ENCODE results near the gene GLMN. TPM values are rescaled to one million over a fixed set of nuclear protein-coding genes. Genes with fewer than 3 reads are reported as not detected.
"Not testable (repeated sequence)": the region's sequence is repeated elsewhere in the genome, so short reads cannot be mapped to it uniquely, and the experiment has no call there.

The GLMN gene
- total RNA-seq, 1 experiment from 2014 or later, result 23.6 TPM

DNA sequence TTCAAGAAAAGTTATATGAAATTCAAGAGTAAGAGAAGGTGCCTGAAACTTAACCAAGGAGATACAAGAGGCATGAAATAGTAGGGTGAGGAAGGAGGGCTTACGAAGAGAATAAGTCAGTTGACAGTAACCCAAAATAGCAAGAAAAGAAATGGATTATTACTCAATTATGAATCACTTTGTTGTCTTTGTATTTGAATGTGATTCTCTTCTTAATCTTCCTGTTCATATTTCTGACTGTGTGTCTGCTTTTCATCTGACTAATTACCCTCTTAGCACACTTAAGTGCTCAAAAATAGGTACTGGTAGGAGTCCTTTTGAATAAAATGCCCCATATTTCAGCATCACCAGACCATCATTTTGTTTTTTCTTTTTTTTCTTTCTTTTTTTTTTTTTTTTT is 39.4 kb downstream of the GLMN start:
- no peak overlapping the region for H2BK15ac ChIP-seq (ENCODE audit: low read depth, low read length)
- no peak overlapping the region for H2BK120ac ChIP-seq (ENCODE audit: low read depth, low read length, poor library complexity, severe bottlenecking)
- Mint-ChIP-seq H3K27me3 (ENCODE audit: low read depth) (no peaks in the 10 kb centered on the region), H3K4me1 (no peaks in the 10 kb centered on the region), H3K9me3 (no peaks in the 10 kb centered on the region; a peak in 1 of 5 replicates), H3K27ac (no peak overlapping the region), H3K36me3 (ENCODE audit: insufficient read depth in 1 of 3, low read depth in 3 of 3) (peaks cover 36 to 75% (median 72%) of the 10 kb centered on the region in 3 experiments), H3K4me3 (no peak overlapping the region)
- H2BK20ac ChIP-seq (ENCODE audit: low read depth, low read length, poor library complexity, severe bottlenecking), result no peak overlapping the region
- no peak overlapping the region for H2AK5ac ChIP-seq (ENCODE audit: insufficient read length, low read length)
- H3K14ac ChIP-seq (ENCODE audit: insufficient read depth, low read length), result no peak overlapping the region
- H4K20me1 ChIP-seq (ENCODE audit: control insufficient read depth, insufficient read depth, insufficient read length), result no peaks in the 10 kb centered on the region
- H3K79me1 ChIP-seq (ENCODE audit: insufficient read depth, low read depth, low read length, poor library complexity, severe bottlenecking), result no peaks in the 10 kb centered on the region
- H3K4ac ChIP-seq (ENCODE audit: low read depth, low read length), result no peak overlapping the region
- no peaks in the 10 kb centered on the region for H3K4me1 ChIP-seq (ENCODE audit: insufficient read depth, low read length)
- H2AFZ ChIP-seq (ENCODE audit: low read length), result no peak overlapping the region
- no peak overlapping the region for H2BK12ac ChIP-seq (ENCODE audit: insufficient read length, low read depth, low read length)
- H4K5ac ChIP-seq (ENCODE audit: insufficient read length, low read depth, low read length), result no peak overlapping the region
- no peaks in the 10 kb centered on the region for H3K9me3 ChIP-seq (ENCODE audit: control insufficient read depth, low read depth, low read length)
- no peak overlapping the region for H3K9ac ChIP-seq (ENCODE audit: extremely low read depth, insufficient read length, low read length)
- no peak for DNase-seq
- H3K4me2 ChIP-seq (ENCODE audit: insufficient read depth, insufficient read length, low read length), result no peak overlapping the region
- H4K8ac ChIP-seq (replicated peaks; ENCODE audit: insufficient read length, low read depth, low read length), result no peak overlapping the region
- H3K56ac ChIP-seq (ENCODE audit: insufficient read length, low read depth, low read length), result no peak overlapping the region
- WGBS (ENCODE audit: extremely low coverage, insufficient read length, low lambda C conversion rate), result no CpG with 5 or more reads among the region's 1 CpG
- no peaks in the 10 kb centered on the region for H3K23me2 ChIP-seq (ENCODE audit: insufficient read length, low read depth, low read length, poor library complexity, severe bottlenecking)
- no peak overlapping the region for H2BK5ac ChIP-seq (ENCODE audit: insufficient read length, low read length)
- H3K79me2 ChIP-seq (ENCODE audit: insufficient read depth, low read length), result no peaks in the 10 kb centered on the region
- TF ChIP-seq, protein P1, sequence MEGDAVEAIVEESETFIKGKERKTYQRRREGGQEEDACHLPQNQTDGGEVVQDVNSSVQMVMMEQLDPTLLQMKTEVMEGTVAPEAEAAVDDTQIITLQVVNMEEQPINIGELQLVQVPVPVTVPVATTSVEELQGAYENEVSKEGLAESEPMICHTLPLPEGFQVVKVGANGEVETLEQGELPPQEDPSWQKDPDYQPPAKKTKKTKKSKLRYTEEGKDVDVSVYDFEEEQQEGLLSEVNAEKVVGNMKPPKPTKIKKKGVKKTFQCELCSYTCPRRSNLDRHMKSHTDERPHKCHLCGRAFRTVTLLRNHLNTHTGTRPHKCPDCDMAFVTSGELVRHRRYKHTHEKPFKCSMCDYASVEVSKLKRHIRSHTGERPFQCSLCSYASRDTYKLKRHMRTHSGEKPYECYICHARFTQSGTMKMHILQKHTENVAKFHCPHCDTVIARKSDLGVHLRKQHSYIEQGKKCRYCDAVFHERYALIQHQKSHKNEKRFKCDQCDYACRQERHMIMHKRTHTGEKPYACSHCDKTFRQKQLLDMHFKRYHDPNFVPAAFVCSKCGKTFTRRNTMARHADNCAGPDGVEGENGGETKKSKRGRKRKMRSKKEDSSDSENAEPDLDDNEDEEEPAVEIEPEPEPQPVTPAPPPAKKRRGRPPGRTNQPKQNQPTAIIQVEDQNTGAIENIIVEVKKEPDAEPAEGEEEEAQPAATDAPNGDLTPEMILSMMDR (conservative IDR thresholded peaks at IDR 0.05), result no peak
- no peak overlapping the region for H3T11ph ChIP-seq (ENCODE audit: low read length)
- H3K18ac ChIP-seq (ENCODE audit: insufficient read length, low read depth, low read length), result no peak overlapping the region
- no peak overlapping the region for H3K27ac ChIP-seq (ENCODE audit: insufficient read length, low read depth, low read length)
- H3K27me3 ChIP-seq (ENCODE audit: insufficient read depth, low read length), result no peaks in the 10 kb centered on the region
- H3K23ac ChIP-seq (ENCODE audit: insufficient read length, low read depth, low read length), result no peak overlapping the region
- no peak overlapping the region for H4K91ac ChIP-seq (ENCODE audit: insufficient read length, low read depth, low read length)

DNA sequence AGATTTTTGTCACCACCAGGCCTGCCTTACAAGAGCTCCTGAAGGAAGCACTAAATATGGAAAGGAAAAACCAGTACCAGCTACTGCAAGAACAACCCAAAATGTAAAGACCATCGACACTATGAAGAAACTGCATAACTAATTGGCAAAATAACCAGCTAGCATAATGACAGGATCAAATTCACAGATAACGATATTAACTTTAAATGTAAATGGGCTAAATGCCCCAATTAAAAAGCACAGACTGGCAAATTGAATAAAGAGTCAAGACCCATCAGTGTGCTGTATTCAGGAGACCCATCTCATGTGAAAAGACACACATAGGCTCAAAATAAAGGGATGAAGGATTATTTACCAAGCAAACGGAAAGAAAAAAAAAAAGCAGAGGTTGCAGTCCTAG is 44.1 kb downstream of the GLMN start:
- H3K9ac ChIP-seq (ENCODE audit: extremely low read depth, insufficient read length, low read length); H3K4me1 ChIP-seq (ENCODE audit: insufficient read depth, low read length); H3K79me2 ChIP-seq (ENCODE audit: insufficient read depth, low read length); H3K27me3 ChIP-seq (ENCODE audit: insufficient read depth, low read length); H3K9me3 ChIP-seq (ENCODE audit: control insufficient read depth, low read depth, low read length); H3K4me1 Mint-ChIP-seq; H3K14ac ChIP-seq (ENCODE audit: insufficient read depth, low read length); H4K20me1 ChIP-seq (ENCODE audit: control insufficient read depth, insufficient read depth, insufficient read length); H3K18ac ChIP-seq (ENCODE audit: insufficient read length, low read depth, low read length); H2AFZ ChIP-seq (ENCODE audit: low read length); H3K79me1 ChIP-seq (ENCODE audit: insufficient read depth, low read depth, low read length, poor library complexity, severe bottlenecking); H3K27ac ChIP-seq (ENCODE audit: insufficient read length, low read depth, low read length); H2BK15ac ChIP-seq (ENCODE audit: low read depth, low read length); H3K4me2 ChIP-seq (ENCODE audit: insufficient read depth, insufficient read length, low read length); H2AK5ac ChIP-seq (ENCODE audit: insufficient read length, low read length); DNase-seq; H3K23ac ChIP-seq (ENCODE audit: insufficient read length, low read depth, low read length); H3K27me3 Mint-ChIP-seq (ENCODE audit: low read depth); H2BK12ac ChIP-seq (ENCODE audit: insufficient read length, low read depth, low read length); H3K56ac ChIP-seq (ENCODE audit: insufficient read length, low read depth, low read length); H2BK5ac ChIP-seq (ENCODE audit: insufficient read length, low read length); H3K9me3 Mint-ChIP-seq; H3K4me3 Mint-ChIP-seq; H4K91ac ChIP-seq (ENCODE audit: insufficient read length, low read depth, low read length); H2BK120ac ChIP-seq (ENCODE audit: low read depth, low read length, poor library complexity, severe bottlenecking); H4K5ac ChIP-seq (ENCODE audit: insufficient read length, low read depth, low read length); H3T11ph ChIP-seq (ENCODE audit: low read length); H3K27ac Mint-ChIP-seq; H3K4ac ChIP-seq (ENCODE audit: low read depth, low read length); H3K23me2 ChIP-seq (ENCODE audit: insufficient read length, low read depth, low read length, poor library complexity, severe bottlenecking); H4K8ac ChIP-seq (replicated peaks; ENCODE audit: insufficient read length, low read depth, low read length); H2BK20ac ChIP-seq (ENCODE audit: low read depth, low read length, poor library complexity, severe bottlenecking): not testable (repeated sequence)
- WGBS (ENCODE audit: extremely low coverage, insufficient read length, low lambda C conversion rate), result no CpG with 5 or more reads among the region's 3 CpGs
- H3K36me3 Mint-ChIP-seq (ENCODE audit: insufficient read depth in 1 of 3, low read depth in 3 of 3), result peaks cover 35 to 55% (median 54%) of the 10 kb centered on the region in 3 experiments
